A549 (cell line): ENCODE data around the gene PSMD8. TPM values are rescaled to one million over a fixed set of nuclear protein-coding genes. Genes with fewer than 3 reads are reported as not detected.
A peak's percentile ranks its signal among the peaks of the same experiment; 100 is the strongest.

Experiments used
- ATAC-seq, 2 experiments: fragments of 200-7000 bp in 1 of 2; fragments of >200 bp in 1 of 2; cut with Nextera tagmentation in 1 of 2; cut with Tn5 transposase in 1 of 2; 3 replicates each; pipeline versions ENCODE4 v1.8.0 to v1.9.1; 2018 to 2020; ENCODE audit warnings: mild to moderate bottlenecking in 1 of 2, moderate library complexity in 1 of 2
- CTCF ChIA-PET: fragments of 300-600 bp; sonication (Branson Sonifier 250); formaldehyde crosslinking; extraction: SDS; loops from one replicate; lab custom pipeline; 2021; ENCODE audit warnings: antibody characterized with exemption, inconsistent platforms; lab: Yijun Ruan, JAX
- POLR2A ChIA-PET: fragments of 350-600 bp; formaldehyde crosslinking; extraction: SDS; loops from one replicate; lab custom pipeline; 2021; ENCODE audit warnings: antibody characterized with exemption, inconsistent platforms; lab: Yijun Ruan, JAX
- DNase-seq, 2 experiments: peaks; one replicate each; pipeline versions ENCODE4 v3.0.0 to v3.0.0-alpha.2; 2011 to 2016; ENCODE audit warnings: low read depth in 1 of 2, low spot score in 1 of 2
- FAIRE-seq: peaks from 2 replicates; lab custom pipeline; 2011; peaks lifted over from hg19 to GRCh38; lab: Jason Lieb, UNC
- H3K27ac ChIP-seq, 2 experiments: fragments of >200 bp; sonication (Bioruptor Twin); formaldehyde crosslinking; 3 replicates each; pipeline ENCODE4 v1.5.1; 2016 to 2017
- H3K4me1 ChIP-seq: fragments of >200 bp; sonication (Bioruptor Twin); formaldehyde crosslinking; 3 replicates; pipeline ENCODE4 v1.6.1; 2016
- H3K4me2 ChIP-seq: fragments of >200 bp; sonication (Bioruptor Twin); formaldehyde crosslinking; 3 replicates; pipeline ENCODE4 v1.6.1; 2016
- H3K4me3 ChIP-seq: fragments of >200 bp; sonication (Bioruptor Twin); formaldehyde crosslinking; 3 replicates; pipeline ENCODE4 v1.5.1; 2016
- H3K9me3 ChIP-seq: fragments of >200 bp; sonication (Bioruptor Twin); formaldehyde crosslinking; 3 replicates; pipeline ENCODE4 v1.6.1; 2016
- EHF ChIP-seq: fragments of 250-450 bp; sonication (Bioruptor Pico); IDR thresholded peaks from 2 replicates; pipeline ENCODE4 v1.5.0; 2020; ENCODE audit warnings: mild to moderate bottlenecking
- ESRRA ChIP-seq: fragments of 150-350 bp; IDR thresholded peaks from 2 replicates; pipeline ENCODE4 v1.6.1; 2014; ENCODE audit warnings: mild to moderate bottlenecking, low read length, borderline replicate concordance
- GATA3 ChIP-seq: IDR thresholded peaks from 2 replicates; pipeline ENCODE4 v1.6.1; 2012; ENCODE audit warnings: borderline replicate concordance
- HES2 ChIP-seq: fragments of >200 bp; sonication (Bioruptor Twin); formaldehyde crosslinking; IDR thresholded peaks from 2 replicates; pipeline ENCODE4 v1.6.1; 2016
- HEYL ChIP-seq: fragments of 250-450 bp; sonication (Bioruptor Pico); IDR thresholded peaks from 2 replicates; pipeline ENCODE4 v1.8.0; 2021; ENCODE audit warnings: mild to moderate bottlenecking, moderate library complexity
- HOXA7 ChIP-seq: fragments of 250-450 bp; sonication (Bioruptor Pico); IDR thresholded peaks from 2 replicates; pipeline ENCODE4 v1.5.0; 2020; ENCODE audit warnings: mild to moderate bottlenecking, moderate library complexity
- HOXB5 ChIP-seq: fragments of 250-450 bp; sonication (Bioruptor Pico); IDR thresholded peaks from 2 replicates; pipeline ENCODE4 v1.5.0; 2020; ENCODE audit warnings: mild to moderate bottlenecking, moderate library complexity
- JUN ChIP-seq, 2 experiments: fragments of >200 bp; sonication (Bioruptor Twin); formaldehyde crosslinking; IDR thresholded peaks; 2 replicates in 1 of 2; 3 replicates in 1 of 2; pipeline ENCODE4 v1.6.1; 2016 to 2017
- JUNB ChIP-seq: fragments of >200 bp; sonication (Bioruptor Twin); formaldehyde crosslinking; IDR thresholded peaks from 2 replicates; pipeline ENCODE4 v1.6.1; 2016
- KDM1A ChIP-seq: fragments of 200-600 bp; sonication (generic); IDR thresholded peaks from 2 replicates; pipeline ENCODE4 v1.6.1; 2016; ENCODE audit warnings: low read depth, mild to moderate bottlenecking
- MAFK ChIP-seq: fragments of 450-650 bp; IDR thresholded peaks from 2 replicates; pipeline ENCODE4 v1.6.1; 2014; ENCODE audit not compliant: partially characterized antibody
- MAZ ChIP-seq: fragments of 150-350 bp; IDR thresholded peaks from 2 replicates; pipeline ENCODE4 v1.6.1; 2014; ENCODE audit warnings: antibody characterized with exemption, low read depth, low read length, borderline replicate concordance
- NFE2L2 ChIP-seq: fragments of 150-350 bp; conservative IDR thresholded peaks from 2 replicates; pipeline ENCODE4 v1.6.1; 2014; ENCODE audit warnings: low read length
- PBX3 ChIP-seq: IDR thresholded peaks from 2 replicates; pipeline ENCODE4 v1.6.1; 2012
- POLR2A ChIP-seq: IDR thresholded peaks from 2 replicates; pipeline ENCODE4 v1.6.1; 2012; ENCODE audit warnings: mild to moderate bottlenecking, low read length
- POLR2AphosphoS2 ChIP-seq: conservative IDR thresholded peaks from 2 replicates; pipeline ENCODE4 v1.6.1; 2012; ENCODE audit warnings: low read length, improper control_type of control experiment, inconsistent platforms
- RAD21 ChIP-seq, 2 experiments: fragments of >200 bp in 1 of 2; sonication (Bioruptor Twin) in 1 of 2; formaldehyde crosslinking in 1 of 2; IDR thresholded peaks in 1 of 2; conservative IDR thresholded peaks in 1 of 2; 2 replicates in 1 of 2; 3 replicates in 1 of 2; pipeline ENCODE4 v1.6.1; 2012 to 2018; ENCODE audit warnings: inconsistent platforms in 1 of 2
- RCOR1 ChIP-seq: fragments of 150-350 bp; IDR thresholded peaks from 2 replicates; pipeline ENCODE4 v1.6.1; 2014; ENCODE audit warnings: antibody characterized with exemption, low read length, low read depth
- REST ChIP-seq: fragments of 200-600 bp; sonication (generic); IDR thresholded peaks from 2 replicates; pipeline ENCODE4 v1.6.1; 2016; ENCODE audit warnings: antibody characterized with exemption, mild to moderate bottlenecking, moderate library complexity
- SMC3 ChIP-seq: fragments of >200 bp; sonication (Bioruptor Twin); formaldehyde crosslinking; IDR thresholded peaks from 3 replicates; pipeline ENCODE4 v1.6.1; 2018; ENCODE audit warnings: inconsistent platforms
- WGBS: methylation state at CpG from one replicate; pipeline ENCODE4 v1.1.6; 2017; ENCODE audit errors: missing lambda C conversion rate; 5-methylcytosine and 5-hydroxymethylcytosine counted together
- polyA plus RNA-seq, 4 experiments: library from polyadenylated mRNA; depleted of rRNA in 3 of 4; stranded (reverse); fragments of >200 nt; fragmentation: RNase III in 1 of 4; extraction: RNeasy Plus Mini Kit Qiagen cat#74134 plus additional on column Dnase treatment in 1 of 4; gene quantifications; 2 replicates in 3 of 4; 3 replicates in 1 of 4; pipeline ENCODE4 v1.2.3, GENCODE V29; 2011 to 2017
- TF ChIP-seq, protein P1 (sequence below): fragments of >200 bp; sonication (Bioruptor Twin); formaldehyde crosslinking; IDR thresholded peaks from 3 replicates; pipeline ENCODE4 v1.5.1; 2016

PSMD8 gene
- polyA plus RNA-seq, 2 of the 4 experiments (the other 2 are of a cell fraction), result 437 to 456 TPM

DNA sequence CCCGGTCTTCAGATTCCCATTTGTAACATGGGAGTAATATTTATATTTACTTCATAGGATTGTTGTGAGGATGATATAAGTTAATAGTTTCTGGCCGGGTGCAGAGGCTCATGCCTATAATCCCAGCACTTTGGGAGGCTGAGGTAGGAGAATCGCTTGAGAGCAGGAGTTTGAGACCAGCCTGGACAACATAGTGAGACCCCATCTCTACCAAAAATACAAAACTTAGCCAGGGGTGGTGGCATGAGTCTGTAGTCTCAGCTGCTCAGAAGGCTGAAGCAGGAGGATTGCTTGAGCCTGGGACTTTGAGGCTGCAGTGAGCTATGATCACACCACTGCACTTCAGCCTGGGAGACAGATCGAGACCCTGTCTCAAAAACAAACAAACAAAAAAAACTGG lies 27.5 kb upstream of the PSMD8 start:
- Histone ChIP-seq H3K4me2 (no peak overlapping the region), H3K9me3 (no peaks in the 10 kb centered on the region), H3K4me1 (no peaks in the 10 kb centered on the region), H3K4me3 (no peak overlapping the region), H3K27ac (no peak overlapping the region)
- POLR2A ChIA-PET, result no interaction called here
- FAIRE-seq (no peak), DNase-seq (no peak), ATAC-seq (no peak)
- CTCF ChIA-PET, result interaction anchor here (0.6 to 3.2 kb wide), 14 partner anchors 11 to 444 kb away, joined by 3 to 15 read pairs (median 4); partner anchors contain the start of genes FAM98C, PPP1R14A and PSMD8
- WGBS, result 75% methylated on average over 4 of the region's 4 CpGs
- no peak for TF ChIP-seq HOXB5

- no peak for DNase-seq
- Histone ChIP-seq H3K9me3 (no peaks in the 10 kb centered on the region), H3K27ac (no peak overlapping the region), H3K4me1 (no peaks in the 10 kb centered on the region), H3K4me2 (no peak overlapping the region), H3K4me3 (no peak overlapping the region)
- FAIRE-seq, result no peak
- WGBS, result 64% methylated on average over 3 of the region's 3 CpGs
- ChIA-PET POLR2A (interaction anchor here (2.1 kb wide), 1 partner anchor 23 kb away, joined by 7 read pairs; the partner anchor contains the start of gene PSMD8), CTCF (interaction anchor here (0.7 to 3.0 kb wide), 8 partner anchors 8 to 117 kb away, joined by 3 to 16 read pairs (median 3); partner anchors contain the start of genes CATSPERG and FAM98C)
- TF ChIP-seq HOXA7 (CRISPR knock-in tag) (no peak), KDM1A (no peak), MAZ (no peak)
- no peak for ATAC-seq
These were observed 23.5 kb upstream of the PSMD8 start for GRCh38 chr19:38350883-38351282.

DNA sequence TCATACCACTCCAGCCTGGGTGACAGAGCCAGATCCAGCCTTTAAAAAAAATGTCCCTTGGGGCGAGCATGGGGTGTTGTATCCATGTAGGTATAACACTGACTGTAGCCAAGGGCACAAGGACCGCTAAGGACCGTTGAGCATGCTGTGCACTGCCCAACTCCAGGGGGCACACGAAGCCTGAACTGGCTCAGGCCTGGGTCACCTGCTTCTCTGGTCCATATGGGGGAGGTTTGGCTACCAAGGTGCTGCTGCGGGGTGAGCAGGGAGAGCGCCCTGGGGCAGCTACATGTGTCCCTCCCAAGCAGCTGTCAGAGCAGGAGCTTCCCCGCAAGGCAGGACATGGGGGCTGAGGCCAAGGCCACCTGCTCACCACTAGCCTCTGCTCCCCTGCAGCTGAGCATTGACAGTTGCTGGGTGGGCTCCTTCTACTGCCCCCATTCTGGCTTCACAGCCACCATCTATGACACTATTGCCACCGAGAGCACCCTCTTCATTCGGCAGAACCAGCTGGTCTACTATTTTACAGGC lies 22.4 kb upstream of the PSMD8 start:
- FAIRE-seq, result peak; percentile 7
- H3K27ac ChIP-seq, result no peak overlapping the region
- no peak for TF ChIP-seq SMC3
- TF ChIP-seq MAZ, result no peak
- TF ChIP-seq REST, result no peak
- TF ChIP-seq JUNB, result no peak
- TF ChIP-seq MAFK, result no peak
- no peak for TF ChIP-seq HEYL
- no peak for TF ChIP-seq PBX3
- TF ChIP-seq POLR2A, result no peak
- no peak for TF ChIP-seq HOXA7 (CRISPR knock-in tag)
- TF ChIP-seq, protein P1, sequence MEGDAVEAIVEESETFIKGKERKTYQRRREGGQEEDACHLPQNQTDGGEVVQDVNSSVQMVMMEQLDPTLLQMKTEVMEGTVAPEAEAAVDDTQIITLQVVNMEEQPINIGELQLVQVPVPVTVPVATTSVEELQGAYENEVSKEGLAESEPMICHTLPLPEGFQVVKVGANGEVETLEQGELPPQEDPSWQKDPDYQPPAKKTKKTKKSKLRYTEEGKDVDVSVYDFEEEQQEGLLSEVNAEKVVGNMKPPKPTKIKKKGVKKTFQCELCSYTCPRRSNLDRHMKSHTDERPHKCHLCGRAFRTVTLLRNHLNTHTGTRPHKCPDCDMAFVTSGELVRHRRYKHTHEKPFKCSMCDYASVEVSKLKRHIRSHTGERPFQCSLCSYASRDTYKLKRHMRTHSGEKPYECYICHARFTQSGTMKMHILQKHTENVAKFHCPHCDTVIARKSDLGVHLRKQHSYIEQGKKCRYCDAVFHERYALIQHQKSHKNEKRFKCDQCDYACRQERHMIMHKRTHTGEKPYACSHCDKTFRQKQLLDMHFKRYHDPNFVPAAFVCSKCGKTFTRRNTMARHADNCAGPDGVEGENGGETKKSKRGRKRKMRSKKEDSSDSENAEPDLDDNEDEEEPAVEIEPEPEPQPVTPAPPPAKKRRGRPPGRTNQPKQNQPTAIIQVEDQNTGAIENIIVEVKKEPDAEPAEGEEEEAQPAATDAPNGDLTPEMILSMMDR, result no peak
- TF ChIP-seq JUN (IDR thresholded peaks at IDR 0.05), result no peak
- no peak; a peak in 1 of 5 replicates for TF ChIP-seq RAD21 (conservative IDR thresholded peaks at IDR 0.05 in 1 of 2, IDR thresholded peaks at IDR 0.05 in 1 of 2)
- no peak for TF ChIP-seq POLR2AphosphoS2
- TF ChIP-seq EHF, result no peak
- no peak for TF ChIP-seq RCOR1
- TF ChIP-seq NFE2L2, result no peak
- no peak for TF ChIP-seq HES2
- TF ChIP-seq GATA3, result no peak
- no peak for TF ChIP-seq ESRRA
- peak; percentile 61 to 64; a peak in 5 of 6 replicates for ATAC-seq
- POLR2A ChIA-PET, result interaction anchor here (0.9 to 2.1 kb wide), 2 partner anchors 10 to 22 kb away, joined by 4 to 7 read pairs; partner anchors contain the start of gene PSMD8
- no peak for DNase-seq
- no peaks in the 10 kb centered on the region for H3K9me3 ChIP-seq
- 46% methylated on average over 9 of the region's 9 CpGs for WGBS
- H3K4me1 ChIP-seq, result no peaks in the 10 kb centered on the region
- no peak overlapping the region for H3K4me3 ChIP-seq
- CTCF ChIA-PET, result interaction anchor here (0.6 to 3.0 kb wide), 13 partner anchors 9 to 449 kb away, joined by 3 to 16 read pairs (median 4); partner anchors contain the start of genes CATSPERG and FAM98C
- H3K4me2 ChIP-seq, result no peak overlapping the region
